WERI-Rb-1 (cell line): ENCODE results near the gene BCKDK.
A peak's percentile ranks its signal among the peaks of the same experiment; 100 is the strongest.

Experiments used
- DNase-seq: peaks from one replicate; pipeline ENCODE4 v3.0.0-alpha.2; 2020
- H3K27ac ChIP-seq: fragments of 250-450 bp; sonication (Bioruptor Pico); 2 replicates; pipeline ENCODE4 v1.5.1; 2020; ENCODE audit warnings: mild to moderate bottlenecking, moderate library complexity
- H3K27me3 ChIP-seq: fragments of 250-450 bp; sonication (Bioruptor Pico); 2 replicates; pipeline ENCODE4 v1.5.1; 2021; ENCODE audit warnings: mild to moderate bottlenecking, low read depth, moderate library complexity; ENCODE audit not compliant: insufficient read depth, severe bottlenecking
- H3K36me3 ChIP-seq: fragments of 250-450 bp; sonication (Bioruptor Pico); 2 replicates; pipeline ENCODE4 v1.5.1; 2020; ENCODE audit warnings: mild to moderate bottlenecking, moderate library complexity
- H3K4me3 ChIP-seq: 2 replicates; pipeline ENCODE4 v1.5.1; 2011; ENCODE audit warnings: low read depth, mild to moderate bottlenecking, control low read depth, low read length
- H3K9me3 ChIP-seq: fragments of 250-450 bp; sonication (Bioruptor Pico); 2 replicates; pipeline ENCODE4 v1.5.1; 2021; ENCODE audit warnings: mild to moderate bottlenecking, moderate library complexity; ENCODE audit not compliant: severe bottlenecking
- TF ChIP-seq, protein P1 (sequence below): IDR thresholded peaks from 2 replicates; pipeline ENCODE4 v1.5.1; 2011; ENCODE audit warnings: low read depth, mild to moderate bottlenecking, control low read depth, inconsistent platforms, low read length

Gene BCKDK

GRCh38 chr16:31082368-31083045, 25.7 kb upstream of the BCKDK start:
- TF ChIP-seq, protein P1, sequence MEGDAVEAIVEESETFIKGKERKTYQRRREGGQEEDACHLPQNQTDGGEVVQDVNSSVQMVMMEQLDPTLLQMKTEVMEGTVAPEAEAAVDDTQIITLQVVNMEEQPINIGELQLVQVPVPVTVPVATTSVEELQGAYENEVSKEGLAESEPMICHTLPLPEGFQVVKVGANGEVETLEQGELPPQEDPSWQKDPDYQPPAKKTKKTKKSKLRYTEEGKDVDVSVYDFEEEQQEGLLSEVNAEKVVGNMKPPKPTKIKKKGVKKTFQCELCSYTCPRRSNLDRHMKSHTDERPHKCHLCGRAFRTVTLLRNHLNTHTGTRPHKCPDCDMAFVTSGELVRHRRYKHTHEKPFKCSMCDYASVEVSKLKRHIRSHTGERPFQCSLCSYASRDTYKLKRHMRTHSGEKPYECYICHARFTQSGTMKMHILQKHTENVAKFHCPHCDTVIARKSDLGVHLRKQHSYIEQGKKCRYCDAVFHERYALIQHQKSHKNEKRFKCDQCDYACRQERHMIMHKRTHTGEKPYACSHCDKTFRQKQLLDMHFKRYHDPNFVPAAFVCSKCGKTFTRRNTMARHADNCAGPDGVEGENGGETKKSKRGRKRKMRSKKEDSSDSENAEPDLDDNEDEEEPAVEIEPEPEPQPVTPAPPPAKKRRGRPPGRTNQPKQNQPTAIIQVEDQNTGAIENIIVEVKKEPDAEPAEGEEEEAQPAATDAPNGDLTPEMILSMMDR, result no peak
- DNase-seq, result no peak
- no peak overlapping the region for H3K27ac ChIP-seq
- H3K27me3 ChIP-seq, result no peaks in the 10 kb centered on the region
- H3K9me3 ChIP-seq, result no peaks in the 10 kb centered on the region
- peaks cover 63% of the 10 kb centered on the region for H3K36me3 ChIP-seq
- H3K4me3 ChIP-seq, result no peak overlapping the region

GRCh38 chr16:31083081-31083480, 25.1 kb upstream of the BCKDK start:
- Histone ChIP-seq H3K9me3 (no peaks in the 10 kb centered on the region), H3K27ac (no peak overlapping the region), H3K27me3 (no peaks in the 10 kb centered on the region), H3K4me3 (no peak overlapping the region), H3K36me3 (peaks cover 57% of the 10 kb centered on the region)
- TF ChIP-seq, protein P1, result no peak
- DNase-seq, result no peak

DNA sequence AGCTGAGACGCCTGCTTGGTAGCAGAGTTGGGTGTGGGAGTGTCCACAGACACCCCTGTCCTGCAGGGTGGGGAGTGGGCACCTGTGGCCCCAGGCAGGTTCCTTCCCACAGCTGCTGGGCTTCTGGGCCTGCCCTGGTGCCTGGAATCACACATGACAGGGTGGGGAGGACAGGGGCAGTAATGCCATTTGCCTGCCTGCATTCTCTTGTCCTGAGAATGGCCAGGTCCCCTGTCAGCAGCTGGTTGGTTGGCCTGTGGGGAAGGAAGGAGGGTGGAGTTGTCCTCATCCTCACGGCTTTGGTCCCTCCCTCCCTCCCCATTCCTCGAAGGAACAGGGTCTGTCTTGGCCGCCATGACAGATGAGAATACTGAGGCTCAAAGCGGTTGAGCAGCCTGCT, 24.6 kb upstream of the BCKDK start:
- H3K4me3 ChIP-seq, result no peak overlapping the region
- H3K27ac ChIP-seq, result no peak overlapping the region
- peaks cover 57% of the 10 kb centered on the region for H3K36me3 ChIP-seq
- H3K9me3 ChIP-seq, result no peaks in the 10 kb centered on the region
- DNase-seq, result no peak
- TF ChIP-seq, protein P1, result no peak
- H3K27me3 ChIP-seq, result no peaks in the 10 kb centered on the region

DNA sequence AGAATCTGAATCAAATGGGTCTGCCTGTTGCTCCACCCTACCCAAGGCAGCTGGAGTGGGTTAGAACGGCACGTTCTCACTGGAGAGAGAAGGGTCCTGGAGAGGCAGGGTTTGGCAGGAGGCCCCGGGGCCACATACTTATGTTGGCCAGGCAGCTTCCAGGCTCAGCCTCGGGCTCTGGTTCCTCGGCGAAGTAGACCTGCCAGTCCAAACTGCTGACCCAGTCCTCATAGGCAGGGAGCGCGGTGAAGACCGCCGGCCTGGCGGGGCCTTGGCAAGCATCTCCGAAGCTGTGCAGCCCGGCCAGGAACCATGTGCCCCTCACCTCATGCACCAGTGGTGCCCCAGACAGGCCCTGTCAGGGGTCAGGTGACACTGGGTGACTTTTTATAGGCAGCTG, 24.2 kb upstream of the BCKDK start:
- DNase-seq, result no peak
- Histone ChIP-seq H3K27me3 (no peaks in the 10 kb centered on the region), H3K36me3 (peaks cover 55% of the 10 kb centered on the region), H3K9me3 (no peaks in the 10 kb centered on the region), H3K27ac (no peak overlapping the region), H3K4me3 (no peak overlapping the region)
- TF ChIP-seq, protein P1, result no peak

DNA sequence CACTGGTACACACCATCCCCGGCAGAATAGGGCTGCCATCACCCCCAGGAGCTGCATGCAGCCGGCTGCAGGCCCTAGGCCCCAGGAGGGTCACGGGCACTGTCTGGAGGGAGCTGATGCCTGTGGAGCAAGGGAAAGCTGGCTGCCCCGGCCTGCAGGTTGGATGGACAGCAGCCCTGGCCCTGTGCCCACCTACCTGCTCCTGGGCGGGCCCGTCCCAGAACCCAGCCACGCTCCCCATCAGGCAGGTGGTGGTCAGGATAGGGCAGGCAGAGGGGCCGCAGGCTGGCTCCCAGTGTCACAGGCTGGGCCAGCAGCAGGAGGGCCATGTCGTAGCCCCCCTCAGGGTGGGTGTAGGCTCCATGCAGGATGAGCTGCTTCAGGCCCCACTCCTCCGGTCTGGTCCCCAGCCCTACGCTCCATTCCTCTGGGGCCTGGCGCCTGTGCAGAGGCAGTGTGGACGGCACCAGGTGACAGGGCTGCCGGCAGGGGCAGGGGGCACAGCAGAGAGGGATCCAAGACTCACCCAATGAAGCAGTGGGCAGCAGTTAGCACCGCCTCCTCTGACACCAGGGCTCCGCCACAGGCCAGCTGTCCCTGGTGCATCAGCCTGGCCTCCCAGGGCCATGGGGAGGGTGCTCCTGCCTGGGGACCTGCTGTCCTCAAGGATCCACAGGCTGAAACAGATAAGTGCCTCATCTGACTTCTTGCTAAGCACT, 23.4 kb upstream of the BCKDK start:
- H3K36me3 ChIP-seq, result peaks cover 55% of the 10 kb centered on the region
- peak; percentile 70 for DNase-seq
- H3K27me3 ChIP-seq, result no peaks in the 10 kb centered on the region
- no peak overlapping the region for H3K4me3 ChIP-seq
- TF ChIP-seq, protein P1, result no peak
- H3K9me3 ChIP-seq, result no peaks in the 10 kb centered on the region
- H3K27ac ChIP-seq, result peak overlapping the region; percentile 39
